Lower leg skin (tissue), 4 donors: Measurements from ENCODE around the gene RASA4. TPM values are rescaled to one million over a fixed set of nuclear protein-coding genes. Genes with fewer than 3 reads are reported as not detected.
"Not testable (repeated sequence)": the region's sequence is repeated elsewhere in the genome, so short reads cannot be mapped to it uniquely, and the experiment has no call there.

ENCODE experiments used
- DNase-seq, 2 donors: peaks; one replicate each; pipeline ENCODE4 v3.0.0-alpha.2; 2019; ENCODE audit warnings: low spot score in 2 of 2
- H3K4me3 ChIP-seq: fragments of 200-600 bp; sonication (generic); 2 replicates; pipeline ENCODE4 v1.5.1; 2017; ENCODE audit warnings: mild to moderate bottlenecking, low read depth; ENCODE audit not compliant: poor library complexity, severe bottlenecking
- WGBS, 2 donors: methylation state at CpG; one replicate each; pipeline ENCODE4 v1.1.5; 2018; 5-methylcytosine and 5-hydroxymethylcytosine counted together
- intact Hi-C: fragments of 100-400 bp; cut with DNase I; formaldehyde crosslinking; loops from one replicate; pipeline ENCODE4 v1.15.0; 2023; ENCODE audit warnings: low total_unique reads
- total RNA-seq, 4 donors: library from RNA; depleted of rRNA; stranded (reverse); fragments of >200 nt; gene quantifications; one replicate each; pipeline ENCODE4 v1.1.0, GENCODE V29; 2016

Gene RASA4
- total RNA-seq, 4 donors from 2014 or later: 12.9 to 32.0 (median 26.2) TPM

GRCh38 chr7:102542771-102543170, 73.8 kb downstream of the RASA4 start:
- H3K4me3 ChIP-seq, intact Hi-C loops, DNase-seq: not testable (repeated sequence)
- whole genome bisulfite sequencing, 2 donors: 86% methylated on average over 6 of the region's 11 CpGs; no CpG with 5 or more reads in 1 of the 2 donors

- H3K4me3 ChIP-seq, DNase-seq, intact Hi-C loops: not testable (repeated sequence)
- WGBS, 2 donors: no CpG with 5 or more reads among the region's 8 CpGs
Measured at GRCh38 chr7:102542083-102542482, 74.5 kb downstream of the RASA4 start.

- DNase-seq, intact Hi-C loops, H3K4me3 ChIP-seq: not testable (repeated sequence)
- WGBS, 2 donors: 86% methylated on average over 5 of the region's 6 CpGs; no CpG with 5 or more reads in 1 of the 2 donors
Measured at GRCh38 chr7:102540604-102541003, 76.0 kb downstream of the RASA4 start.

- DNase-seq, H3K4me3 ChIP-seq, intact Hi-C loops: not testable (repeated sequence)
- 62 to 85% methylated on average over 2 to 5 of the region's 8 CpGs for WGBS, 2 donors
Measured at GRCh38 chr7:102535062-102535615, 81.4 kb downstream of the RASA4 start.

GRCh38 chr7:102532127-102532526, 84.4 kb downstream of the RASA4 start:
- DNase-seq, intact Hi-C loops: not testable (repeated sequence)
- WGBS, 2 donors: 96 to 98% methylated on average over 2 of the region's 2 CpGs

GRCh38 chr7:102531583-102531982, 85.0 kb downstream of the RASA4 start:
- DNase-seq: peak in 1 of 2 donors; percentile 30
- intact Hi-C loops, H3K4me3 ChIP-seq: not testable (repeated sequence)
- WGBS, 2 donors: no CpG with 5 or more reads among the region's 7 CpGs

More at GRCh38 chr7:102532127-102532526, 84.4 kb downstream of the RASA4 start:
- not testable (repeated sequence) for H3K4me3 ChIP-seq

GRCh38 chr7:102527822-102528793, 88.4 kb downstream of the RASA4 start:
- WGBS, 2 donors: 71% methylated on average over 1 of the region's 13 CpGs; no CpG with 5 or more reads in 1 of the 2 donors
- H3K4me3 ChIP-seq, intact Hi-C loops: not testable (repeated sequence)
- DNase-seq: peak in 1 of 2 donors; percentile 50

GRCh38 chr7:102527182-102527581, 89.4 kb downstream of the RASA4 start:
- H3K4me3 ChIP-seq, intact Hi-C loops, DNase-seq: not testable (repeated sequence)
- 60 to 100% methylated on average over 1 of the region's 8 CpGs for WGBS, 2 donors

- 40% methylated on average over 1 of the region's 2 CpGs; no CpG with 5 or more reads in 1 of the 2 donors for WGBS, 2 donors
- peak in 1 of 2 donors; percentile 70 for DNase-seq
- intact Hi-C loops, H3K4me3 ChIP-seq: not testable (repeated sequence)
Measured at GRCh38 chr7:102524803-102525202, 91.8 kb downstream of the RASA4 start.

Other genes with a start within 250 kb of the RASA4 start
- 10 to 100 TPM; 32.8 to 39.9 (median 35.7) TPM for gene PRKRIP1, start 220.4 kb downstream of the RASA4 start, total RNA-seq
- 1 to 10 TPM; 2.7 to 6.8 (median 6.4) TPM for gene ORAI2, start 183.2 kb downstream of the RASA4 start, total RNA-seq
- gene ALKBH4, start 151.9 kb downstream of the RASA4 start, total RNA-seq: 10 to 100 TPM; 14.7 to 38.9 (median 24.6) TPM
- gene LRWD1, start 151.8 kb downstream of the RASA4 start, total RNA-seq: 10 to 100 TPM in 3 of 4 donors, 1 to 10 TPM in 1; 9.8 to 16.1 (median 10.3) TPM
- 10 to 100 TPM in 3 of 4 donors, 1 to 10 TPM in 1; 9.3 to 19.2 (median 15.9) TPM for gene POLR2J, start 137.8 kb downstream of the RASA4 start, total RNA-seq
- gene RASA4B, start 99.0 kb downstream of the RASA4 start, total RNA-seq: 10 to 100 TPM; 21.6 to 28.3 (median 25.3) TPM
- 10 to 100 TPM in 1 of 4 donors, 1 to 10 TPM in 3; 2.0 to 22.0 (median 5.2) TPM for gene UPK3BL2, start 73.1 kb downstream of the RASA4 start, total RNA-seq
- under 1 TPM in 1 of 4 donors, not detected in 3; 0.39 TPM for gene SPDYE2, start 65.5 kb downstream of the RASA4 start, total RNA-seq
- gene POLR2J3, start 44.2 kb downstream of the RASA4 start, total RNA-seq: 10 to 100 TPM in 3 of 4 donors, 1 to 10 TPM in 1; 5.8 to 21.0 (median 15.9) TPM
- 10 to 100 TPM; 25.5 to 41.8 (median 40.9) TPM for gene UPK3BL1, start 26.0 kb upstream of the RASA4 start, total RNA-seq
- gene SPDYE2B, start 33.6 kb upstream of the RASA4 start, total RNA-seq: not detected
- 1 to 10 TPM; 1.4 to 3.1 (median 1.5) TPM for gene POLR2J2, start 54.9 kb upstream of the RASA4 start, total RNA-seq
- 10 to 100 TPM; 11.5 to 20.7 (median 14.6) TPM for gene FAM185A, start 132.2 kb upstream of the RASA4 start, total RNA-seq